Panc1 (cell line): Measurements from ENCODE around the gene KDM4B. TPM values are rescaled to one million over a fixed set of nuclear protein-coding genes. Genes with fewer than 3 reads are reported as not detected.

Experiments used
- ATAC-seq: fragments of 200-7000 bp; cut with Tn5 transposase; 2 replicates; pipeline ENCODE4 v1.9.1; 2020; ENCODE audit warnings: mild to moderate bottlenecking, moderate library complexity
- Bru-seq: library from RNA; stranded (reverse); fragments of 400-500 nt; gene quantifications from one replicate; lab custom pipeline; 2021; lab: Mats Ljungman, UMichigan
- BruChase-seq, 2 experiments: library from RNA; stranded (reverse); fragments of 400-500 nt; gene quantifications; one replicate each; lab custom pipeline; 2021; lab: Mats Ljungman, UMichigan
- BruUV-seq: library from RNA; stranded (reverse); fragments of 400-500 nt; replicated peaks from 2 replicates; lab custom pipeline; 2021; lab: Mats Ljungman, UMichigan
- CTCF ChIA-PET: fragments of 300-600 bp; sonication (Branson Sonifier 250); formaldehyde crosslinking; loops from one replicate; lab custom pipeline; 2022; ENCODE audit warnings: antibody characterized with exemption; lab: Charles Lee
- POLR2A ChIA-PET: fragments of 300-600 bp; sonication (Branson Sonifier 250); formaldehyde crosslinking; loops from one replicate; lab custom pipeline; 2022; ENCODE audit warnings: antibody characterized with exemption; lab: Charles Lee
- DNase-seq: peaks from one replicate; pipeline ENCODE4 v3.0.0-alpha.2; 2010; ENCODE audit warnings: low read depth, low spot score
- H3K27ac ChIP-seq: 2 replicates; pipeline ENCODE4 v1.5.1; 2011; ENCODE audit warnings: mild to moderate bottlenecking, low read length, inconsistent platforms
- H3K27me3 ChIP-seq: fragments of 200-500 bp; sonication (Bioruptor generic); 2 replicates; pipeline ENCODE4 v1.6.0; 2014; ENCODE audit warnings: low read length, inconsistent platforms; ENCODE audit not compliant: control insufficient read depth, insufficient read depth
- H3K36me3 ChIP-seq: fragments of 200-500 bp; sonication (Bioruptor generic); 2 replicates; pipeline ENCODE4 v1.5.1; 2014; ENCODE audit warnings: inconsistent platforms, mild to moderate bottlenecking, low read length, moderate library complexity; ENCODE audit not compliant: control insufficient read depth, insufficient read depth
- H3K4me1 ChIP-seq: 2 replicates; pipeline ENCODE4 v1.5.1; 2011; ENCODE audit warnings: inconsistent platforms, mild to moderate bottlenecking, low read length, moderate library complexity; ENCODE audit not compliant: control insufficient read depth, insufficient read depth
- H3K4me3 ChIP-seq, 2 experiments: 2 replicates each; pipeline ENCODE4 v1.5.1; 2011 to 2012; ENCODE audit warnings: low read depth in 2 of 2, low read length in 2 of 2, mild to moderate bottlenecking in 2 of 2, inconsistent platforms in 1 of 2, moderate library complexity in 1 of 2
- H3K9me3 ChIP-seq: fragments of 200-500 bp; sonication (Bioruptor generic); 2 replicates; pipeline ENCODE4 v1.5.1; 2014; ENCODE audit warnings: low read depth, mild to moderate bottlenecking, inconsistent platforms, low read length, moderate library complexity; ENCODE audit not compliant: control insufficient read depth, insufficient read depth
- POLR2AphosphoS5 ChIP-seq: IDR thresholded peaks from 2 replicates; pipeline ENCODE4 v1.6.1; 2012; ENCODE audit warnings: mild to moderate bottlenecking, low read depth, low read length, moderate library complexity
- SIN3A ChIP-seq: IDR thresholded peaks from 2 replicates; pipeline ENCODE4 v1.6.1; 2012; ENCODE audit warnings: low read depth, mild to moderate bottlenecking, low read length, moderate library complexity, borderline replicate concordance; ENCODE audit not compliant: insufficient read depth
- TCF7L2 ChIP-seq: IDR thresholded peaks from 2 replicates; pipeline ENCODE4 v1.6.1; 2011; ENCODE audit warnings: mild to moderate bottlenecking, low read depth, low read length, inconsistent platforms
- in situ Hi-C: cut with HindIII; loops from 2 replicates; pipeline ENCODE4 v1.10.0; 2016; ENCODE audit warnings: low sequenced_read_pairs, low pct_unique_long_range_greater_than_20kb
- intact Hi-C: fragments of 100-400 bp; cut with micrococcal nuclease; formaldehyde crosslinking; loops from one replicate; pipeline ENCODE4 v1.10.0; 2022; ENCODE audit not compliant: unreplicated experiment
- long read RNA-seq: library from polyadenylated mRNA; unstranded; transcript quantifications from one replicate; pipeline ENCODE4 v2.0.0, GENCODE V29; 2021; ENCODE audit not compliant: unreplicated experiment
- polyA plus RNA-seq: library from polyadenylated mRNA; unstranded; fragments of >200 nt; gene quantifications from one replicate; pipeline ENCODE4 v1.2.1, GENCODE V29; 2012; ENCODE audit warnings: missing spikeins; ENCODE audit not compliant: insufficient read length
- total RNA-seq: library from RNA; stranded (reverse); gene quantifications from one replicate; pipeline ENCODE4 v1.2.1, GENCODE V29; 2021; ENCODE audit not compliant: unreplicated experiment
- TF ChIP-seq, protein P1 (sequence below): fragments of 450-650 bp; IDR thresholded peaks from 2 replicates; pipeline ENCODE4 v1.5.1; 2017; ENCODE audit warnings: mild to moderate bottlenecking
- TF ChIP-seq, protein P2 (sequence below), 2 experiments: IDR thresholded peaks; 2 replicates each; pipeline ENCODE4 v1.6.1; 2011 to 2012; ENCODE audit warnings: low read depth in 2 of 2, control low read depth in 1 of 2, low read length in 1 of 2, mild to moderate bottlenecking in 1 of 2, moderate library complexity in 1 of 2; ENCODE audit not compliant: insufficient read depth in 1 of 2

Gene KDM4B
- total RNA-seq = 18.4 TPM
- polyA plus RNA-seq = 27.4 TPM
- Bru-seq, nascent RNA = percentile 55 among the genes with signal in this experiment
- percentile 50 among the genes with signal in this experiment for BruChase-seq, experiment 1, labeled RNA remaining after a 2-hour chase
- percentile 57 among the genes with signal in this experiment for BruChase-seq, experiment 2, labeled RNA remaining after a 6-hour chase
- long read RNA-seq, full-length matches to known transcripts = 5 of 59 reads
- long read RNA-seq, partial matches to known transcripts = 16 of 59 reads
- long read RNA-seq, other reads (novel, unspliced or antisense) = 38 of 59 reads

DNA sequence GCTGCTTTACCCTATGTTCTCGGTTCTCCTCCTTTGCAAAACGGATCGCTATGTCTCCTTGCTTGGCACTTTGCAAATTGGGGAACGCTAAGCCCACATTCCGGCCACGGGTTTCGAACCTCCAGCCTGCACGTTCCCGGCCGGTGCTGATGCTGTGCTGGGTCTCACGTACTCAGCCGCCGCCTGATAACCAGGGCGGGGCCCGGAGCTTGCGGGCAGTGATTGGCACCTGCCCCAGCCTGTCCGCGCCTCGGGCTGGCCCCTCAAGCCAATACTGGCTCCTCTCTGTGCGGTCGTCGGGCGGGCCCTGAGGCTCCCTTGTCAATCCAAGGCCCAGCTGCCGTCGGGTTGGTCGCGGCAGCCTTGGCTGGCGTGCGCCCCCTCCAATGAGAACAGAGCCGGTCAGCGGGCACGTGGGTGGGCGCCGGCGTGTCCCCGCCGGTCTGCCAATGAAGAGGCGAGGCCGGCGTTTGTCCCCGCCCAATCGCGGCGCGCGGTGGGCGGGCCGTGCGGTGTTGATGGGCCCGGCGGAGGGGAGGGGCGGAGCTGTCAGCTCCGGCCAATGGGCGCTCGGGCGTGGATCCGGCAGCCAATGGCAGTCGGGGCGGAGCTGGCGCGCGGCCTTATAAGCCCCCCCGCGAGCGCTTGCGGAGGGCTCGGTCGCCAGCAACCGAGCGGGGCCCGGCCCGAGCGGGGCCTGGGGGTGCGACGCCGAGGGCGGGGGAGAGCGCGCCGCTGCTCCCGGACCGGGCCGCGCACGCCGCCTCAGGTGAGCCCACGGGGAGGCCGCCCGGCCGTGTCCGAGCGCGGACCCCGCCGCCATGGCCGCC is at the start of gene KDM4B:
Gene KDM4B (plus strand): TSS at position 652 of the 830 bp plus-strand sequence. CDS start 63,778 bp downstream, outside the sequence.
- Histone ChIP-seq H3K36me3 (no peaks in the 10 kb centered on the region; the same call in 1 of the 2 replicates), H3K27me3 (no peaks in the 10 kb centered on the region), H3K27ac (peak within 1 kb of the TSS; percentile 82), H3K4me3 (peak within 1 kb of the TSS; percentile 59 to 71), H3K9me3 (no peaks in the 10 kb centered on the region), H3K4me1 (peaks cover 19% of the 10 kb centered on the region)
- DNase-seq = peak; percentile 80
- in situ Hi-C loops = no loop called here
- no TSS peak for BruUV-seq
- ATAC-seq = peak; percentile 95
- ChIA-PET CTCF (interaction anchor here (0.6 to 1.1 kb wide), 2 partner anchors 17 to 28 kb away, joined by 3 to 5 read pairs; no protein-coding TSS in a partner anchor), POLR2A (interaction anchor here (0.5 kb wide), 1 partner anchor 17 kb away, joined by 3 read pairs; no protein-coding TSS in a partner anchor)
- peak; percentile 41; the same call in 1 of the 2 replicates for TF ChIP-seq SIN3A
- TF ChIP-seq TCF7L2 = no peak
- TF ChIP-seq, protein P1, sequence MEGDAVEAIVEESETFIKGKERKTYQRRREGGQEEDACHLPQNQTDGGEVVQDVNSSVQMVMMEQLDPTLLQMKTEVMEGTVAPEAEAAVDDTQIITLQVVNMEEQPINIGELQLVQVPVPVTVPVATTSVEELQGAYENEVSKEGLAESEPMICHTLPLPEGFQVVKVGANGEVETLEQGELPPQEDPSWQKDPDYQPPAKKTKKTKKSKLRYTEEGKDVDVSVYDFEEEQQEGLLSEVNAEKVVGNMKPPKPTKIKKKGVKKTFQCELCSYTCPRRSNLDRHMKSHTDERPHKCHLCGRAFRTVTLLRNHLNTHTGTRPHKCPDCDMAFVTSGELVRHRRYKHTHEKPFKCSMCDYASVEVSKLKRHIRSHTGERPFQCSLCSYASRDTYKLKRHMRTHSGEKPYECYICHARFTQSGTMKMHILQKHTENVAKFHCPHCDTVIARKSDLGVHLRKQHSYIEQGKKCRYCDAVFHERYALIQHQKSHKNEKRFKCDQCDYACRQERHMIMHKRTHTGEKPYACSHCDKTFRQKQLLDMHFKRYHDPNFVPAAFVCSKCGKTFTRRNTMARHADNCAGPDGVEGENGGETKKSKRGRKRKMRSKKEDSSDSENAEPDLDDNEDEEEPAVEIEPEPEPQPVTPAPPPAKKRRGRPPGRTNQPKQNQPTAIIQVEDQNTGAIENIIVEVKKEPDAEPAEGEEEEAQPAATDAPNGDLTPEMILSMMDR = no peak
- TF ChIP-seq, protein P2, sequence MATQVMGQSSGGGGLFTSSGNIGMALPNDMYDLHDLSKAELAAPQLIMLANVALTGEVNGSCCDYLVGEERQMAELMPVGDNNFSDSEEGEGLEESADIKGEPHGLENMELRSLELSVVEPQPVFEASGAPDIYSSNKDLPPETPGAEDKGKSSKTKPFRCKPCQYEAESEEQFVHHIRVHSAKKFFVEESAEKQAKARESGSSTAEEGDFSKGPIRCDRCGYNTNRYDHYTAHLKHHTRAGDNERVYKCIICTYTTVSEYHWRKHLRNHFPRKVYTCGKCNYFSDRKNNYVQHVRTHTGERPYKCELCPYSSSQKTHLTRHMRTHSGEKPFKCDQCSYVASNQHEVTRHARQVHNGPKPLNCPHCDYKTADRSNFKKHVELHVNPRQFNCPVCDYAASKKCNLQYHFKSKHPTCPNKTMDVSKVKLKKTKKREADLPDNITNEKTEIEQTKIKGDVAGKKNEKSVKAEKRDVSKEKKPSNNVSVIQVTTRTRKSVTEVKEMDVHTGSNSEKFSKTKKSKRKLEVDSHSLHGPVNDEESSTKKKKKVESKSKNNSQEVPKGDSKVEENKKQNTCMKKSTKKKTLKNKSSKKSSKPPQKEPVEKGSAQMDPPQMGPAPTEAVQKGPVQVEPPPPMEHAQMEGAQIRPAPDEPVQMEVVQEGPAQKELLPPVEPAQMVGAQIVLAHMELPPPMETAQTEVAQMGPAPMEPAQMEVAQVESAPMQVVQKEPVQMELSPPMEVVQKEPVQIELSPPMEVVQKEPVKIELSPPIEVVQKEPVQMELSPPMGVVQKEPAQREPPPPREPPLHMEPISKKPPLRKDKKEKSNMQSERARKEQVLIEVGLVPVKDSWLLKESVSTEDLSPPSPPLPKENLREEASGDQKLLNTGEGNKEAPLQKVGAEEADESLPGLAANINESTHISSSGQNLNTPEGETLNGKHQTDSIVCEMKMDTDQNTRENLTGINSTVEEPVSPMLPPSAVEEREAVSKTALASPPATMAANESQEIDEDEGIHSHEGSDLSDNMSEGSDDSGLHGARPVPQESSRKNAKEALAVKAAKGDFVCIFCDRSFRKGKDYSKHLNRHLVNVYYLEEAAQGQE (IDR thresholded peaks at IDR 0.05; ENCODE audit: insufficient read depth in 1 of 2, low read depth in 2 of 2, low read length in 1 of 2) = no peak
- no peak for TF ChIP-seq POLR2AphosphoS5
- intact Hi-C loops = no loop called here

DNA sequence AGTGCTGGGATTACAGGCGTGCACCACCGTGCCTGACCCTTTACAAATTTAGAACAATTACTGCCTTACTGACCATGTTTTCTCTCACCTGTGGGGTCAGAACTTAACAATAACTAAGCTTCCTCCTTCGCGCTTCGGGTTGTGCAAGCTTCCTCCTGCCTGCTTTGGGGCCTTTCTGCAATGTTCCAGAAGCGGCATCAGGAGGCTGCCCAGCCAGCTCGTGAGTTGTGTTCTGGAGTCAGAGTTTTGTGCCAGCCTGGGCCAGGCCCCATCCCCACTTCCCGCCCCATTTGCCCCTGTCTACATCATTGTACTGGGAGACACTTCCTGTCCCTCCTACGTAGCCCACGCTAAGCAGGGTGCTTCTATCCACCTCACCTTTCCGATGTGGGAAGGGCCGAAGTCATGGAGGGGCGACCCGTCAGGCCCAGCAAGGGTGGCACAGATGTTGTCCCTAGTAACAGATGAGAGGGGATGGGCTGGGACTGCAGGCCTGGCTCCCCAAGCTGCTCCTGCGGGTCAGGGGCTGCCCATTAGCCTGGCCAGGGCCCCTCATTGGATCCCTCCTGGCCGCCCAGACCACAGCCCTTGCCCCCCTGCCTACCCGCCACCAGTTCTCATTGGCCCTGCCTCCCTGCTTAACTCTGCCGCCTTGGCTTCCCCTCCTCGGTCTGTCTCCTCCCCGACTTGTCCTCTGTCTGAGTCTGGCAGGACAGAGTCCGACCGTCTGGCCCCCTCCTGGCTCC is 46.2 kb upstream of the KDM4B start:
- DNase-seq = no peak
- 0 out of 2 replicates have a peak, but pooled peaks have one; percentile 20 for ATAC-seq
- BruUV-seq = no TSS peak
- no peaks in the 10 kb centered on the region for H3K27me3 ChIP-seq
- H3K4me1 ChIP-seq = no peaks in the 10 kb centered on the region
- in situ Hi-C loops (no loop called here), intact Hi-C loops (no loop called here)
- H3K27ac ChIP-seq = no peak overlapping the region
- TF ChIP-seq SIN3A = no peak
- TF ChIP-seq, protein P2 (IDR thresholded peaks at IDR 0.05; ENCODE audit: insufficient read depth in 1 of 2, low read depth in 2 of 2, low read length in 1 of 2) = no peak
- ChIA-PET POLR2A (no interaction called here), CTCF (no interaction called here)
- H3K9me3 ChIP-seq = no peaks in the 10 kb centered on the region
- no peaks in the 10 kb centered on the region for H3K36me3 ChIP-seq
- no peak overlapping the region for H3K4me3 ChIP-seq
